Neuronal stem cell (in vitro differentiated cells): ENCODE results near the gene ABCD4. TPM values are rescaled to one million over a fixed set of nuclear protein-coding genes. Genes with fewer than 3 reads are reported as not detected.

ENCODE experiments used
- DNase-seq: peaks from one replicate; pipeline ENCODE4 v3.0.0-alpha.2; 2013; ENCODE audit warnings: low spot score
- H2AFZ ChIP-seq: one replicate; pipeline ENCODE4 v1.6.1; 2013; ENCODE audit warnings: mild to moderate bottlenecking, low read length, inconsistent platforms
- H2AK5ac ChIP-seq: 2 replicates; pipeline ENCODE4 v1.6.1; 2013; ENCODE audit warnings: low read depth, mild to moderate bottlenecking, inconsistent platforms, low read length, moderate library complexity, mixed read lengths
- H2BK120ac ChIP-seq: 2 replicates; pipeline ENCODE4 v1.6.1; 2013; ENCODE audit warnings: low read depth, mild to moderate bottlenecking, inconsistent platforms, low read length, moderate library complexity, mixed read lengths
- H2BK12ac ChIP-seq: one replicate; pipeline ENCODE4 v1.6.1; 2013; ENCODE audit warnings: low read length, inconsistent platforms
- H2BK15ac ChIP-seq: 2 replicates; pipeline ENCODE4 v1.6.1; 2013; ENCODE audit warnings: mild to moderate bottlenecking, low read length, inconsistent platforms, mixed read lengths
- H2BK5ac ChIP-seq: one replicate; pipeline ENCODE4 v1.6.1; 2013; ENCODE audit warnings: inconsistent platforms, mild to moderate bottlenecking, low read length, moderate library complexity
- H3K14ac ChIP-seq: one replicate; pipeline ENCODE4 v1.6.1; 2013; ENCODE audit warnings: low read length, inconsistent platforms
- H3K18ac ChIP-seq: 2 replicates; pipeline ENCODE4 v1.6.1; 2013; ENCODE audit warnings: low read length, inconsistent platforms
- H3K23ac ChIP-seq: 2 replicates; pipeline ENCODE4 v1.6.1; 2013; ENCODE audit warnings: low read depth, mild to moderate bottlenecking, mixed read lengths, low read length, inconsistent platforms; ENCODE audit not compliant: poor library complexity
- H3K27ac ChIP-seq: replicated peaks from 3 replicates; pipeline ENCODE4 v1.5.1; 2013; ENCODE audit warnings: low read length, inconsistent platforms
- H3K27me3 ChIP-seq, 3 experiments: 2 replicates each; pipeline ENCODE4 v1.6.1; 2013; ENCODE audit warnings: low read length in 3 of 3, mild to moderate bottlenecking in 2 of 3, inconsistent platforms in 1 of 3, low read depth in 1 of 3, mixed read lengths in 1 of 3, moderate library complexity in 1 of 3; ENCODE audit not compliant: control insufficient read depth in 3 of 3, insufficient read depth in 3 of 3
- H3K36me3 ChIP-seq, 2 donors: replicated peaks in 1 of 2; 2 replicates each; pipeline ENCODE4 v1.6.1; 2013; ENCODE audit warnings: low read length in 2 of 2; ENCODE audit not compliant: control insufficient read depth in 2 of 2, insufficient read depth in 2 of 2
- H3K4ac ChIP-seq: 2 replicates; pipeline ENCODE4 v1.6.1; 2013; ENCODE audit warnings: inconsistent platforms, mild to moderate bottlenecking, low read length, moderate library complexity
- H3K4me1 ChIP-seq, 2 donors: 1 replicate in 1 of 2; 2 replicates in 1 of 2; pipeline ENCODE4 v1.6.1; 2013; ENCODE audit warnings: low read length in 2 of 2, low read depth in 1 of 2; ENCODE audit not compliant: control insufficient read depth in 2 of 2, insufficient read depth in 1 of 2
- H3K4me2 ChIP-seq: one replicate; pipeline ENCODE4 v1.6.1; 2013; ENCODE audit warnings: mild to moderate bottlenecking, low read length, inconsistent platforms; ENCODE audit not compliant: insufficient read depth, poor library complexity, severe bottlenecking
- H3K4me3 ChIP-seq, 2 donors: 2 replicates each; pipeline ENCODE4 v1.5.1; 2013; ENCODE audit warnings: low read length in 2 of 2, mild to moderate bottlenecking in 2 of 2, inconsistent platforms in 1 of 2, moderate library complexity in 1 of 2
- H3K79me1 ChIP-seq: one replicate; pipeline ENCODE4 v1.6.1; 2013; ENCODE audit warnings: low read depth, mild to moderate bottlenecking, inconsistent platforms, low read length, moderate library complexity
- H3K9ac ChIP-seq: one replicate; pipeline ENCODE4 v1.6.1; 2013; ENCODE audit warnings: mild to moderate bottlenecking, low read depth, low read length, inconsistent platforms; ENCODE audit not compliant: poor library complexity
- H3K9me3 ChIP-seq, 2 donors: replicated peaks in 1 of 2; 2 replicates each; pipeline versions ENCODE3 to v1.6.1; 2013; ENCODE audit warnings: low read length in 2 of 2, mild to moderate bottlenecking in 2 of 2, inconsistent platforms in 1 of 2, low read depth in 1 of 2, mixed read lengths in 1 of 2, moderate library complexity in 1 of 2; ENCODE audit not compliant: control insufficient read depth in 2 of 2, insufficient read depth in 1 of 2
- H4K8ac ChIP-seq: one replicate; pipeline ENCODE4 v1.6.1; 2013; ENCODE audit warnings: low read depth, mild to moderate bottlenecking, inconsistent platforms, low read length, moderate library complexity
- H4K91ac ChIP-seq: one replicate; pipeline ENCODE4 v1.6.1; 2013; ENCODE audit warnings: low read length, low read depth, mild to moderate bottlenecking, inconsistent platforms; ENCODE audit not compliant: poor library complexity
- WGBS, 2 donors: extraction: QIAGEN DNeasy Blood & Tissue Kit; methylation state at CpG; one replicate each; pipeline ENCODE4 v1.1.7; 2013; ENCODE audit warnings: missing lambda C conversion rate in 2 of 2, mixed read lengths in 1 of 2; ENCODE audit not compliant: insufficient read length in 2 of 2, insufficient replicate concordance in 1 of 2; ENCODE audit errors: extremely low coverage in 2 of 2; 5-methylcytosine and 5-hydroxymethylcytosine counted together
- polyA plus RNA-seq, 2 experiments: library from polyadenylated mRNA; stranded (reverse); fragments of 200-250 nt; gene quantifications; one replicate each; pipeline ENCODE4 v1.2.3, GENCODE V29; 2013

The ABCD4 gene
- 53.7 TPM for polyA plus RNA-seq (2013, experiment 1 of 2)
- 51.3 TPM for polyA plus RNA-seq (2013, experiment 2 of 2)

GRCh38 chr14:74302634-74303569 lies at the start of gene ABCD4:
Gene ABCD4, minus strand, starts transcription at chr14:74302934. Its CDS starts 22 bp downstream, at chr14:74302912.
- no peak within 1 kb of the TSS for H2BK12ac ChIP-seq

GRCh38 chr14:74350928-74351323 lies 48.2 kb upstream of the ABCD4 start:
- no peak overlapping the region for H3K27ac ChIP-seq
- WGBS, 2 donors = no CpG with 5 or more reads among the region's 1 CpG

More at GRCh38 chr14:74302634-74303569, at the start of gene ABCD4:
- no peak within 1 kb of the TSS for H3K14ac ChIP-seq
- H3K18ac ChIP-seq = peak within 1 kb of the TSS; percentile 98
- peak; percentile 90 for DNase-seq
- H3K9ac ChIP-seq = peak within 1 kb of the TSS; percentile 91
- H3K23ac ChIP-seq = peak within 1 kb of the TSS; percentile 96
- H3K79me1 ChIP-seq = peaks cover 3% of the 10 kb centered on the region
- H3K9me3 ChIP-seq = no peaks in the 10 kb centered on the region
- H4K8ac ChIP-seq = no peak within 1 kb of the TSS
- peak within 1 kb of the TSS; percentile 72 for H3K27ac ChIP-seq
- WGBS, 2 donors = no CpG with 5 or more reads among the region's 61 CpGs
- H3K4me1 ChIP-seq = peaks cover 4 to 12% of the 10 kb centered on the region in 2 donors
- no peak within 1 kb of the TSS for H2BK120ac ChIP-seq
- H3K36me3 ChIP-seq = peaks cover 7 to 25% of the 10 kb centered on the region in 2 donors
- peak within 1 kb of the TSS; percentile 83 to 98 for H3K4me3 ChIP-seq
- H2BK5ac ChIP-seq = no peak within 1 kb of the TSS
- H3K4ac ChIP-seq = peak within 1 kb of the TSS; percentile 23
- no peak within 1 kb of the TSS for H4K91ac ChIP-seq
- no peaks in the 10 kb centered on the region for H3K27me3 ChIP-seq
- H2AFZ ChIP-seq = peak within 1 kb of the TSS; percentile 92
- no peak within 1 kb of the TSS for H2BK15ac ChIP-seq
- peak within 1 kb of the TSS; percentile 72 for H3K4me2 ChIP-seq
- no peak within 1 kb of the TSS for H2AK5ac ChIP-seq

GRCh38 chr14:74350211-74350927 lies 47.6 kb upstream of the ABCD4 start:
- Histone ChIP-seq H3K4me2 (peak overlapping the region; percentile 27), H3K23ac (no peak overlapping the region), H2BK120ac (no peak overlapping the region), H3K18ac (peak overlapping the region; percentile 58), H3K4ac (no peak overlapping the region), H3K4me1 (peaks cover 5 to 32% of the 10 kb centered on the region in 2 donors), H3K79me1 (no peaks in the 10 kb centered on the region), H3K9ac (no peak overlapping the region), H3K4me3 (no peak overlapping the region), H4K8ac (no peak overlapping the region), H3K9me3 (no peaks in the 10 kb centered on the region), H2BK15ac (no peak overlapping the region), H2BK5ac (no peak overlapping the region), H2BK12ac (no peak overlapping the region), H3K27ac (no peak overlapping the region), H3K14ac (no peak overlapping the region), H3K27me3 (peaks cover 0 to 32% (median 0%) of the 10 kb centered on the region in 3 experiments), H4K91ac (no peak overlapping the region), H2AK5ac (peak overlapping the region; percentile 5), H2AFZ (no peak overlapping the region), H3K36me3 (no peaks in the 10 kb centered on the region)
- no peak for DNase-seq
- WGBS, 2 donors = no CpG with 5 or more reads among the region's 11 CpGs

More at GRCh38 chr14:74350928-74351323, 48.2 kb upstream of the ABCD4 start:
- Histone ChIP-seq H4K8ac (no peak overlapping the region), H3K4me2 (no peak overlapping the region), H3K23ac (no peak overlapping the region), H2BK5ac (no peak overlapping the region), H3K27me3 (peaks cover 0 to 32% (median 0%) of the 10 kb centered on the region in 3 experiments), H3K9ac (no peak overlapping the region), H3K9me3 (no peaks in the 10 kb centered on the region), H2BK120ac (no peak overlapping the region), H3K4ac (no peak overlapping the region), H3K4me3 (no peak overlapping the region), H2AFZ (no peak overlapping the region), H2AK5ac (no peak overlapping the region), H4K91ac (no peak overlapping the region), H3K79me1 (no peaks in the 10 kb centered on the region), H3K14ac (no peak overlapping the region), H2BK15ac (no peak overlapping the region), H3K4me1 (peaks cover 5 to 32% of the 10 kb centered on the region in 2 donors), H2BK12ac (no peak overlapping the region), H3K18ac (no peak overlapping the region), H3K36me3 (no peaks in the 10 kb centered on the region)
- no peak for DNase-seq
